B cell (primary cell): ENCODE data around the gene MOXD1. TPM values are rescaled to one million over a fixed set of nuclear protein-coding genes. Genes with fewer than 3 reads are reported as not detected.

Source experiments
- ATAC-seq: fragments of 200-7000 bp; cut with Tn5 transposase; one replicate; pipeline ENCODE4 v1.10.0; 2021; ENCODE audit warnings: low read depth, mild to moderate bottlenecking, moderate number of reproducible peaks, moderate library complexity
- CTCF ChIA-PET: fragments of 350-600 bp; sonication (Branson Sonifier 250); formaldehyde crosslinking; loops from one replicate; lab custom pipeline; 2021; ENCODE audit warnings: antibody characterized with exemption, inconsistent platforms; lab: Charles Lee
- POLR2A ChIA-PET: fragments of 350-600 bp; sonication (Branson Sonifier 250); formaldehyde crosslinking; loops from one replicate; lab custom pipeline; 2021; ENCODE audit warnings: antibody characterized with exemption; lab: Charles Lee
- DNase-seq: peaks from one replicate; pipeline ENCODE4 v3.0.0; 2013
- H2AFZ ChIP-seq: 2 replicates; pipeline ENCODE4 v1.6.1; 2012; ENCODE audit warnings: mild to moderate bottlenecking, low read depth, low read length; ENCODE audit not compliant: insufficient read depth, poor library complexity, severe bottlenecking
- H3K27ac ChIP-seq, 2 donors: 1 replicate in 1 of 2; 2 replicates in 1 of 2; pipeline ENCODE4 v1.5.1; 2012 to 2013; ENCODE audit warnings: low read length in 2 of 2, mild to moderate bottlenecking in 2 of 2, moderate library complexity in 1 of 2
- H3K27me3 ChIP-seq, 4 experiments: fragments of 200-600 bp in 1 of 4; sonication (generic) in 1 of 4; replicated peaks in 1 of 4; 1 replicate in 2 of 4; 2 replicates in 2 of 4; pipeline versions ENCODE4 v1.6.1 to v1.7.0; 2013 to 2016; ENCODE audit warnings: low read length in 3 of 4, mild to moderate bottlenecking in 2 of 4, mixed read lengths in 1 of 4, moderate library complexity in 1 of 4; ENCODE audit not compliant: insufficient read depth in 4 of 4, control insufficient read depth in 3 of 4; ENCODE audit errors: control extremely low read depth in 1 of 4
- H3K36me3 ChIP-seq, 2 experiments: replicated peaks in 1 of 2; 1 replicate in 1 of 2; 2 replicates in 1 of 2; pipeline versions ENCODE4 v1.6.1 to v1.7.1; 2013; ENCODE audit warnings: low read length in 1 of 2; ENCODE audit not compliant: insufficient read depth in 2 of 2, control insufficient read depth in 1 of 2; ENCODE audit errors: control extremely low read depth in 1 of 2, extremely low read depth in 1 of 2
- H3K4me1 ChIP-seq, 2 donors: fragments of 200-600 bp in 1 of 2; sonication (generic) in 1 of 2; 1 replicate in 1 of 2; 2 replicates in 1 of 2; pipeline versions ENCODE4 v1.5.1 to v1.6.1; 2013 to 2017; ENCODE audit warnings: low read length in 2 of 2; ENCODE audit not compliant: control insufficient read depth in 2 of 2, insufficient read depth in 2 of 2
- H3K4me2 ChIP-seq: replicated peaks from 2 replicates; pipeline ENCODE3; 2012; ENCODE audit warnings: mild to moderate bottlenecking, low read depth, low read length; ENCODE audit not compliant: poor library complexity, severe bottlenecking
- H3K4me3 ChIP-seq, 5 experiments: fragments of 200-600 bp in 1 of 5; sonication (generic) in 1 of 5; 1 replicate in 3 of 5; 2 replicates in 2 of 5; pipeline versions ENCODE4 v1.5.1 to v1.7.0; 2011 to 2016; ENCODE audit warnings: low read length in 4 of 5, mild to moderate bottlenecking in 4 of 5, low read depth in 2 of 5, control low read depth in 1 of 5, moderate library complexity in 1 of 5; ENCODE audit not compliant: insufficient read depth in 1 of 5; ENCODE audit errors: control extremely low read depth in 1 of 5, extremely low read depth in 1 of 5
- H3K79me2 ChIP-seq: fragments of 200-600 bp; sonication (generic); one replicate; pipeline ENCODE4 v1.6.0; 2016; ENCODE audit warnings: low read length; ENCODE audit not compliant: control insufficient read depth, insufficient read depth
- H3K9ac ChIP-seq: fragments of 200-600 bp; sonication (generic); 2 replicates; pipeline ENCODE4 v1.6.1; 2017; ENCODE audit warnings: mild to moderate bottlenecking, low read length, moderate library complexity
- H3K9me3 ChIP-seq, 3 donors: one replicate each; pipeline versions ENCODE4 v1.6.1 to v1.7.1; 2013; ENCODE audit warnings: low read length in 2 of 3; ENCODE audit not compliant: control insufficient read depth in 2 of 3, insufficient read depth in 1 of 3; ENCODE audit errors: control extremely low read depth in 1 of 3
- H4K20me1 ChIP-seq: 2 replicates; pipeline ENCODE4 v1.6.0; 2012; ENCODE audit warnings: mild to moderate bottlenecking, low read length; ENCODE audit not compliant: insufficient read depth, control insufficient read depth, poor library complexity, severe bottlenecking
- H3K27ac Mint-ChIP-seq: one replicate; pipeline ENCODE4 v1.8.0; 2021; ENCODE audit warnings: mixed read lengths
- H3K27me3 Mint-ChIP-seq: one replicate; pipeline ENCODE4 v1.8.0; 2021; ENCODE audit warnings: mixed read lengths
- H3K4me1 Mint-ChIP-seq: one replicate; pipeline ENCODE4 v1.8.0; 2021; ENCODE audit warnings: mixed read lengths
- H3K4me3 Mint-ChIP-seq: one replicate; pipeline ENCODE4 v1.8.0; 2021; ENCODE audit warnings: mixed read lengths
- H3K9me3 Mint-ChIP-seq: one replicate; pipeline ENCODE4 v1.8.0; 2022; ENCODE audit warnings: mixed read lengths; ENCODE audit not compliant: insufficient read depth
- EZH2 ChIP-seq: IDR thresholded peaks from 2 replicates; pipeline ENCODE4 v1.6.1; 2012; ENCODE audit warnings: borderline replicate concordance, low read depth, mild to moderate bottlenecking, moderate library complexity, low read length; ENCODE audit not compliant: insufficient read depth, poor library complexity, severe bottlenecking
- WGBS: methylation state at CpG from one replicate; pipeline ENCODE4 v1.1.5; 2013; ENCODE audit warnings: missing lambda C conversion rate; ENCODE audit not compliant: insufficient coverage; 5-methylcytosine and 5-hydroxymethylcytosine counted together
- intact Hi-C: fragments of 100-400 bp; cut with micrococcal nuclease; formaldehyde crosslinking; loops from one replicate; pipeline ENCODE4 v1.10.0; 2022
- polyA plus RNA-seq: library from polyadenylated mRNA; depleted of rRNA; stranded (reverse); fragments of >200 nt; gene quantifications from 2 replicates; pipeline ENCODE4 v1.2.3, GENCODE V29; 2012
- total RNA-seq, 2 donors: library from RNA; stranded (reverse); fragments of 120-200 nt in 1 of 2; gene quantifications; 1 replicate in 1 of 2; 2 replicates in 1 of 2; pipeline versions ENCODE4 v1.2.3 to v1.2.4, GENCODE V29; 2013 to 2022
- TF ChIP-seq, protein P1 (sequence below): fragments of 200-600 bp; IDR thresholded peaks from one replicate; pipeline ENCODE4 v1.8.0; 2022; ENCODE audit warnings: antibody characterized with exemption, mild to moderate bottlenecking

The MOXD1 gene
- total and polyA plus RNA-seq, 2 donors (not counting 1 experiment from before 2014, with no cell fraction given), result 1.5 to 7.0 TPM

DNA sequence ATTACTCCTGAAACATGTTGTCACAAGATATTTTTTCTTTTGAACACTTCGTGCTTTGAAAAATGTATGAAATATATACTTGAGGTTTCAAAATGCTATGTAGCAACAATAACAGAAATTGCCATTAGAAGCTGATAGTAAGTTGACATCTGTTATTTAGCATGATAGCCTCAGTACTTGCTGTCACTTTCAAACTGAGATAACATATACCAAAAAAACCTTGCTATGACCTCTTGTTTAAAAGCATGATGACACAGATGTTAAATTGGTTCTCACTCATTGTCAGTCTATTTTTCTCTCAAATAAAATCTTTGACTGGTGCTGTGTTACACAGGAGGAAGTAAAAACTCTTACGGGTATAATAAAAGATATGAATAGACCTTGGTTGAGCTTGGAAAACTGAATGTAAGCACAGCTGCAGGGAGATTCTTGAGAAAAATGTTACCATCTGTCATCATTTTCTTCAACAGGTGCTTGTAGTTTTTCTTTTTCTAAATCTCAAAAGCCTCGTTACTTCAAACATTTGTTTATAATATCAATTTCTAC is 18.6 kb downstream of the MOXD1 start:
- Histone ChIP-seq H3K4me3 (no peak overlapping the region), H3K27ac (no peak overlapping the region), H3K4me2 (no peak overlapping the region), H3K9me3 (peaks cover 3 to 6% (median 3%) of the 10 kb centered on the region in 3 donors), H3K27me3 (no peaks in the 10 kb centered on the region), H3K36me3 (no peaks in the 10 kb centered on the region), H3K9ac (no peak overlapping the region), H3K79me2 (no peaks in the 10 kb centered on the region), H4K20me1 (no peaks in the 10 kb centered on the region), H3K4me1 (peaks cover 4 to 14% of the 10 kb centered on the region in 2 donors), H2AFZ (no peak overlapping the region)
- Mint-ChIP-seq H3K27ac (no peak overlapping the region), H3K27me3 (no peaks in the 10 kb centered on the region), H3K4me3 (no peak overlapping the region), H3K4me1 (peaks cover 19% of the 10 kb centered on the region), H3K9me3 (peaks cover 5% of the 10 kb centered on the region)
- DNase-seq, result no peak
- TF ChIP-seq, protein P1, sequence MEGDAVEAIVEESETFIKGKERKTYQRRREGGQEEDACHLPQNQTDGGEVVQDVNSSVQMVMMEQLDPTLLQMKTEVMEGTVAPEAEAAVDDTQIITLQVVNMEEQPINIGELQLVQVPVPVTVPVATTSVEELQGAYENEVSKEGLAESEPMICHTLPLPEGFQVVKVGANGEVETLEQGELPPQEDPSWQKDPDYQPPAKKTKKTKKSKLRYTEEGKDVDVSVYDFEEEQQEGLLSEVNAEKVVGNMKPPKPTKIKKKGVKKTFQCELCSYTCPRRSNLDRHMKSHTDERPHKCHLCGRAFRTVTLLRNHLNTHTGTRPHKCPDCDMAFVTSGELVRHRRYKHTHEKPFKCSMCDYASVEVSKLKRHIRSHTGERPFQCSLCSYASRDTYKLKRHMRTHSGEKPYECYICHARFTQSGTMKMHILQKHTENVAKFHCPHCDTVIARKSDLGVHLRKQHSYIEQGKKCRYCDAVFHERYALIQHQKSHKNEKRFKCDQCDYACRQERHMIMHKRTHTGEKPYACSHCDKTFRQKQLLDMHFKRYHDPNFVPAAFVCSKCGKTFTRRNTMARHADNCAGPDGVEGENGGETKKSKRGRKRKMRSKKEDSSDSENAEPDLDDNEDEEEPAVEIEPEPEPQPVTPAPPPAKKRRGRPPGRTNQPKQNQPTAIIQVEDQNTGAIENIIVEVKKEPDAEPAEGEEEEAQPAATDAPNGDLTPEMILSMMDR, result no peak
- TF ChIP-seq EZH2, result no peak
- intact Hi-C loops, result no loop called here
- 17% methylated on average over 1 of the region's 3 CpGs for whole genome bisulfite sequencing
- POLR2A ChIA-PET, result no interaction called here
- CTCF ChIA-PET, result interaction anchor here (0.7 to 2.5 kb wide), 7 partner anchors 8 to 103 kb away, joined by 3 to 14 read pairs (median 6); no protein-coding TSS in a partner anchor
- no peak for ATAC-seq

GRCh38 chr6:132381381-132381780 is 19.9 kb downstream of the MOXD1 start:
- POLR2A ChIA-PET, result no interaction called here
- no peaks in the 10 kb centered on the region for H3K36me3 ChIP-seq
- Mint-ChIP-seq H3K27ac (no peak overlapping the region), H3K27me3 (no peaks in the 10 kb centered on the region), H3K4me3 (no peak overlapping the region), H3K9me3 (peaks cover 5% of the 10 kb centered on the region), H3K4me1 (peaks cover 19% of the 10 kb centered on the region)
- DNase-seq, result no peak
- CTCF ChIA-PET, result interaction anchor here (1.2 to 2.5 kb wide), 2 partner anchors 9 to 101 kb away, joined by 6 to 14 read pairs; no protein-coding TSS in a partner anchor
- no peak for ATAC-seq
- WGBS, result no CpG with 5 or more reads among the region's 1 CpG
- intact Hi-C loops, result no loop called here
- H2AFZ ChIP-seq, result no peak overlapping the region
- H3K27ac ChIP-seq, result no peak overlapping the region
- peaks cover 4 to 14% of the 10 kb centered on the region in 2 donors for H3K4me1 ChIP-seq
- H3K27me3 ChIP-seq, result no peaks in the 10 kb centered on the region
- H3K9me3 ChIP-seq, result peaks cover 3 to 6% (median 3%) of the 10 kb centered on the region in 3 donors
- H3K4me2 ChIP-seq, result no peak overlapping the region
- TF ChIP-seq, protein P1, result no peak
- no peak for TF ChIP-seq EZH2
- no peak overlapping the region for H3K9ac ChIP-seq
- no peaks in the 10 kb centered on the region for H4K20me1 ChIP-seq
- no peaks in the 10 kb centered on the region for H3K79me2 ChIP-seq
- H3K4me3 ChIP-seq, result no peak overlapping the region
